Parathyroid adenoma (tissue), 2 donors: ENCODE measurements around the gene PIGH.

Source experiments
- H2AFZ ChIP-seq: fragments of 300-600 bp; sonication (generic); one replicate; pipeline ENCODE4 v1.7.0; 2017; ENCODE audit warnings: antibody characterized with exemption, mild to moderate bottlenecking
- H3K27ac ChIP-seq: fragments of 300-600 bp; sonication (generic); one replicate; pipeline ENCODE4 v1.7.0; 2017
- H3K27me3 ChIP-seq: fragments of 300-600 bp; sonication (generic); one replicate; pipeline ENCODE4 v1.7.0; 2017; ENCODE audit warnings: low read length; ENCODE audit not compliant: control insufficient read depth, insufficient read depth
- H3K36me3 ChIP-seq: fragments of 300-600 bp; sonication (generic); one replicate; pipeline ENCODE4 v1.7.0; 2017; ENCODE audit warnings: low read length; ENCODE audit not compliant: control insufficient read depth, insufficient read depth
- H3K4me1 ChIP-seq: fragments of 300-600 bp; sonication (generic); one replicate; pipeline ENCODE4 v1.7.0; 2017; ENCODE audit warnings: control low read depth
- H3K4me2 ChIP-seq: fragments of 300-600 bp; sonication (generic); one replicate; pipeline ENCODE4 v1.7.0; 2017; ENCODE audit warnings: low read length
- H3K4me3 ChIP-seq: fragments of 300-600 bp; sonication (generic); one replicate; pipeline ENCODE4 v1.7.0; 2017; ENCODE audit warnings: low read depth, low read length
- H3K79me2 ChIP-seq: fragments of 300-600 bp; sonication (generic); one replicate; pipeline ENCODE4 v1.7.0; 2017; ENCODE audit warnings: control low read depth
- H3K9ac ChIP-seq: fragments of 300-600 bp; sonication (generic); one replicate; pipeline ENCODE4 v1.7.0; 2017; ENCODE audit warnings: mild to moderate bottlenecking
- H3K9me3 ChIP-seq: fragments of 300-600 bp; sonication (generic); one replicate; pipeline ENCODE4 v1.7.0; 2017; ENCODE audit warnings: low read length; ENCODE audit not compliant: control insufficient read depth
- CTCF ChIP-seq: fragments of 300-600 bp; sonication (generic); IDR thresholded peaks from one replicate; pipeline ENCODE4 v1.7.0; 2017; ENCODE audit warnings: antibody characterized with exemption, mild to moderate bottlenecking
- donor health status: primary hyperparathyroidism.

Gene PIGH

DNA sequence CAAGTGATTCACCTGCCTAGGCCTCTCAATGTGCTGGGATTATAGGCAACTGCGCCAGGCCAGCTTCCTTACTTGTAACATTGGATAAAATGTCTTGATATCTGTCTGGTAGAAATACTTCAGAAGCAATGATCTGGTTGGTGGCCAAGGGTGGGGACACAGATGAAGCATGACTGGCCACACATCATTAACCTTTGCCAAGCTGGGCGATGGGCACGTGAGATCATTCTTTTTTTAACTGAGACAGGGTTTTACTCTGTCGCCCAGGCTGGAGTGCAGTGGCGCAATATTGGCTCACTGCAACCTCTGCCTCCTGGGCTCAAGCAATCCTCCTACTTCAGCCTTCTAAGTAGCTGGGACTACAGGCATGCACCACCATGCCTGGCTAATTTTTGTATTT lies 35.8 kb downstream of the PIGH start:
- no peak overlapping the region for H3K27ac ChIP-seq

GRCh38 chr14:67562776-67563150 lies 37.3 kb downstream of the PIGH start:
- H3K4me2 ChIP-seq = no peak overlapping the region
- H3K27ac ChIP-seq = no peak overlapping the region
- H3K36me3 ChIP-seq = no peaks in the 10 kb centered on the region
- H3K27me3 ChIP-seq = no peaks in the 10 kb centered on the region
- H2AFZ ChIP-seq = no peak overlapping the region
- H3K9me3 ChIP-seq = no peaks in the 10 kb centered on the region
- TF ChIP-seq CTCF = no peak
- H3K4me3 ChIP-seq = no peak overlapping the region
- H3K4me1 ChIP-seq = peaks cover 13% of the 10 kb centered on the region
- no peak overlapping the region for H3K9ac ChIP-seq
- no peaks in the 10 kb centered on the region for H3K79me2 ChIP-seq

More for the DNA sequence above, 35.8 kb downstream of the PIGH start:
- H3K4me2 ChIP-seq = no peak overlapping the region
- H3K9me3 ChIP-seq = no peaks in the 10 kb centered on the region
- H3K4me3 ChIP-seq = peak overlapping the region; percentile 5
- no peak overlapping the region for H2AFZ ChIP-seq
- no peaks in the 10 kb centered on the region for H3K79me2 ChIP-seq
- no peak overlapping the region for H3K9ac ChIP-seq
- peaks cover 19% of the 10 kb centered on the region for H3K4me1 ChIP-seq
- no peaks in the 10 kb centered on the region for H3K36me3 ChIP-seq
- no peak for TF ChIP-seq CTCF
- H3K27me3 ChIP-seq = no peaks in the 10 kb centered on the region

DNA sequence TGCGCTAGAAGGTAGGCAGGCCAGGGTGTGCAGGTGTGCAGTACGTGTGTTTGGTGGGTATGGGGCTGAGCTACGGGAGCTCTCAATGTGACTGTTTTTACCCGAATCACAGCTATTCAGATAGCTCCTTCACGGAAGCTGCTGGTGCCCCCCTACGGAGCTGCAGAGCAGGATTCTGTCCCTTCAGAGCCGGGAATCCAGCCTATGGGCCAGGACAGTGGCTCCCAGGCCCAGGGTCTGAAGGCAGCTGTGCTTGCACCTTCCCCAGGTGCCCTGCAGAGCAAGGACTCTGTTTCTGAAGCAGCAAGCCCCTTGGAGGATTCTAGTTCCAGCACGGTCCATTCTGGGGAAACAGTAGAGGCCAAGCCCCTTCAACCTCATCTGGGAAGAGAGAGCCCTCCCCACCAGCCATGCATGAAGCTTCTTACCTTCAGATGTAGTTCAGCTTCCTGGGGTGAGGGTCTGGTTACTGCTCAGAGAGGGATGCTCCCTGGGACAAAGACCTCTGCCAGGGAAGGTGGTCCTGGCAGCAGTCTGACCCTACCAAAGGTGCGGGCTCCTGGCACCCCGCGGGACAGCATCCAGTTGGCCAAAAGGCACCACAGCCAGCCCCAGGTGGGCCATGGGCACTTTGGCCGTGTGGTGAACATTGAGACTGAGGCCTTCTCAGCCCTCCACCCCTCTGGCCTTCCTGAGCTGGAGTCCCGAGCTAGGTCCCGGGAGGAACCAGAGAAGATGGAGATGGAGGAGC lies 37.9 kb downstream of the PIGH start:
- no peak overlapping the region for H2AFZ ChIP-seq
- no peaks in the 10 kb centered on the region for H3K36me3 ChIP-seq
- H3K9ac ChIP-seq = no peak overlapping the region
- H3K9me3 ChIP-seq = no peaks in the 10 kb centered on the region
- no peaks in the 10 kb centered on the region for H3K79me2 ChIP-seq
- no peaks in the 10 kb centered on the region for H3K27me3 ChIP-seq
- H3K4me1 ChIP-seq = peaks cover 7% of the 10 kb centered on the region
- H3K4me3 ChIP-seq = no peak overlapping the region
- H3K4me2 ChIP-seq = no peak overlapping the region
- H3K27ac ChIP-seq = no peak overlapping the region
- TF ChIP-seq CTCF = no peak

DNA sequence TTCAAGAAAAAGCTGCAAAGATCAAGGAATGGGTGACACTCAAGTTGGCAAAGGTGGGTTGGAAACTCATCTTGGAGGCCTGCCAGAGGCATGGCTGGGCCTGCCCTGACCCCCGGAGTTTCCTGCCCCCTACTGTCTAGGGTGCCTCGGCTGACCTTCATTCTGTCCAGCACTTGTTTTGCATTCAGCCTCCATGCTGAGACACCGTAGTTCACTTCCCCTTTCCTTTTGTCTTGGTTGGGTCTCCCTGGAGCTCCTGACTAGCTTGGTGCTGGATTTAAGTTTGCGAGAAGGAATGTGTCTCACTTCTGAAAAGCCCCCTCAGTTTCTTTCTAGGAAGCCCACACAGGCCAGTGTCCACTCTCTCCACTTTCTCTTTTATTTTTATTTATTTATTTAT lies 40.4 kb downstream of the PIGH start:
- H3K79me2 ChIP-seq = no peaks in the 10 kb centered on the region
- H3K4me2 ChIP-seq = no peak overlapping the region
- no peak overlapping the region for H3K9ac ChIP-seq
- no peak for TF ChIP-seq CTCF
- H3K27ac ChIP-seq = no peak overlapping the region
- no peaks in the 10 kb centered on the region for H3K4me1 ChIP-seq
- H3K9me3 ChIP-seq = no peaks in the 10 kb centered on the region
- no peak overlapping the region for H2AFZ ChIP-seq
- no peak overlapping the region for H3K4me3 ChIP-seq
- no peaks in the 10 kb centered on the region for H3K27me3 ChIP-seq
- H3K36me3 ChIP-seq = no peaks in the 10 kb centered on the region

- Histone ChIP-seq H3K9me3 (no peaks in the 10 kb centered on the region), H3K36me3 (no peaks in the 10 kb centered on the region), H3K27me3 (no peaks in the 10 kb centered on the region), H3K4me1 (peaks cover 10% of the 10 kb centered on the region), H3K79me2 (peaks cover 2% of the 10 kb centered on the region), H3K9ac (no peak overlapping the region), H3K4me3 (no peak overlapping the region), H2AFZ (no peak overlapping the region), H3K4me2 (no peak overlapping the region), H3K27ac (no peak overlapping the region)
- TF ChIP-seq CTCF = no peak
Observed at GRCh38 chr14:67557656-67558055, 42.4 kb downstream of the PIGH start.
